Thoracic aorta (tissue), 2 donors: ENCODE results near the gene TBCE. TPM values are rescaled to one million over a fixed set of nuclear protein-coding genes. Genes with fewer than 3 reads are reported as not detected.
"Not testable (repeated sequence)": the region's sequence is repeated elsewhere in the genome, so short reads cannot be mapped to it uniquely, and the experiment has no call there.

Experiments
- ATAC-seq: fragments of 150-250 bp; one replicate; pipeline ENCODE4 v1.8.0; 2017; ENCODE audit warnings: low read depth; ENCODE audit not compliant: insufficient number of reproducible peaks, low FRiP score
- DNase-seq: peaks from one replicate; pipeline ENCODE4 v3.0.0-alpha.2; 2020; ENCODE audit warnings: low spot score
- H3K27ac ChIP-seq, 2 donors: fragments of 200-600 bp; sonication (generic); 1 replicate in 1 of 2; 2 replicates in 1 of 2; pipeline ENCODE4 v1.5.1; 2016; ENCODE audit warnings: mild to moderate bottlenecking in 2 of 2, moderate library complexity in 2 of 2
- H3K27me3 ChIP-seq: fragments of 200-600 bp; sonication (generic); replicated peaks from 2 replicates; pipeline ENCODE4 v1.6.0; 2016; ENCODE audit warnings: mild to moderate bottlenecking; ENCODE audit not compliant: insufficient read depth
- H3K36me3 ChIP-seq: fragments of 200-600 bp; sonication (generic); one replicate; pipeline ENCODE4 v1.5.1; 2016
- H3K4me1 ChIP-seq, 2 donors: fragments of 200-600 bp; sonication (generic); 1 replicate in 1 of 2; 2 replicates in 1 of 2; pipeline versions ENCODE4 v1.5.1 to v1.6.0; 2016; ENCODE audit warnings: low read depth in 2 of 2, mild to moderate bottlenecking in 1 of 2; ENCODE audit not compliant: control insufficient read depth in 1 of 2
- H3K4me3 ChIP-seq: fragments of 200-600 bp; sonication (generic); 2 replicates; pipeline ENCODE4 v1.5.1; 2016; ENCODE audit warnings: mild to moderate bottlenecking
- H3K9me3 ChIP-seq: fragments of 200-600 bp; sonication (generic); 2 replicates; pipeline ENCODE4 v1.5.1; 2016
- total RNA-seq, 2 donors: library from RNA; depleted of rRNA; stranded (reverse); fragments of >200 nt; gene quantifications; one replicate each; pipeline versions ENCODE4 v1.1.0 to v1.2.3, GENCODE V29; 2016
- TF ChIP-seq, protein P1 (sequence below): fragments of 200-600 bp; sonication (generic); IDR thresholded peaks from one replicate; pipeline ENCODE4 v1.5.1; 2019; ENCODE audit warnings: antibody characterized with exemption

The TBCE gene
- total RNA-seq, 2 donors from 2014 or later: 16.9 to 30.1 TPM

GRCh38 chr1:235366286-235366685, 941 bp upstream of the TBCE start:
- H3K4me1 ChIP-seq: peaks cover 4 to 6% of the 10 kb centered on the region in 2 donors
- H3K36me3 ChIP-seq: no peaks in the 10 kb centered on the region
- H3K27me3 ChIP-seq: no peaks in the 10 kb centered on the region
- TF ChIP-seq, protein P1, sequence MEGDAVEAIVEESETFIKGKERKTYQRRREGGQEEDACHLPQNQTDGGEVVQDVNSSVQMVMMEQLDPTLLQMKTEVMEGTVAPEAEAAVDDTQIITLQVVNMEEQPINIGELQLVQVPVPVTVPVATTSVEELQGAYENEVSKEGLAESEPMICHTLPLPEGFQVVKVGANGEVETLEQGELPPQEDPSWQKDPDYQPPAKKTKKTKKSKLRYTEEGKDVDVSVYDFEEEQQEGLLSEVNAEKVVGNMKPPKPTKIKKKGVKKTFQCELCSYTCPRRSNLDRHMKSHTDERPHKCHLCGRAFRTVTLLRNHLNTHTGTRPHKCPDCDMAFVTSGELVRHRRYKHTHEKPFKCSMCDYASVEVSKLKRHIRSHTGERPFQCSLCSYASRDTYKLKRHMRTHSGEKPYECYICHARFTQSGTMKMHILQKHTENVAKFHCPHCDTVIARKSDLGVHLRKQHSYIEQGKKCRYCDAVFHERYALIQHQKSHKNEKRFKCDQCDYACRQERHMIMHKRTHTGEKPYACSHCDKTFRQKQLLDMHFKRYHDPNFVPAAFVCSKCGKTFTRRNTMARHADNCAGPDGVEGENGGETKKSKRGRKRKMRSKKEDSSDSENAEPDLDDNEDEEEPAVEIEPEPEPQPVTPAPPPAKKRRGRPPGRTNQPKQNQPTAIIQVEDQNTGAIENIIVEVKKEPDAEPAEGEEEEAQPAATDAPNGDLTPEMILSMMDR: no peak
- no peak for ATAC-seq
- no peak overlapping the region for H3K27ac ChIP-seq
- no peak overlapping the region for H3K4me3 ChIP-seq
- no peak for DNase-seq
- no peaks in the 10 kb centered on the region for H3K9me3 ChIP-seq

DNA sequence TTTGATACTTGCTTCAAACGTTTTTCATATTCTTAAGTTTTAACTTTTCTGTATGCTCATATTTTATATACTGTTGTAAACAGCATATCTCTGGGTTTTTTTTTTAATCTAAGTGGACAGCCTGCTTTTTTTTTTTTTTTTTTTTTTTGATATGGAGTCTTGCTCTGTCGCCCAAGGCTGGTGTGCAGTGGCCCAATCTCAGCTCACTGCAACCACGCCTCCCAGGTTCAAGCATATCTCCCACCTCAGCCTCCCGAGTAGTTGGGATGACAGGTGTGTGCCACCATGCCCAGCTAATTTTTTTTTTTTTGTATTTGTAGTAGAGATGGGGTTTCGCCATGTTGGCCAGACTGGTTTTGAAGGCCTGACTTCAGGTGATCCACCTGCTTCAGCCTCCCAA, 1.2 kb downstream of the TBCE start:
- Histone ChIP-seq H3K36me3 (peaks cover 3% of the 10 kb centered on the region), H3K27ac (no peak overlapping the region), H3K9me3 (no peaks in the 10 kb centered on the region), H3K4me1 (peaks cover 4 to 6% of the 10 kb centered on the region in 2 donors), H3K27me3 (no peaks in the 10 kb centered on the region), H3K4me3 (peak overlapping the region; percentile 90)
- DNase-seq (no peak), ATAC-seq (no peak)
- TF ChIP-seq, protein P1: no peak

DNA sequence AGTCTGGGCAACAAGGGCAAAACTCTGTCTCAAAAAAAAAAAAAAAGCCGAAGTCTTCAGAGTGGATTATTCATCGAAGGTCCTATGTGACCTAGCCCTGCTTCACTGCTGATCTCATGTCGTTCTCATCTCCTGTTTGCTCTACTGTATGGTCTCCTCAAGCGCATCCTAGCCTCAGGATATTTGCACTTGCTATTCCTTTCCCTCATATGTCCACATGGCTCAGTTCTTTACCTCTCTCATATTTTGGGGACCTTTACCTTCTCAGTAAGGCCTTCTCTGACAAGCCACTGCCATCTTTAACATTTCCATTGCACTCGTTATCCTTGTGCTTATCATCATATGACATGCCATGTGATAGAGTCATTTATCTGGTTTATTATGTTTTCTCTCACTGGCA, 2.6 kb downstream of the TBCE start:
- Histone ChIP-seq H3K27ac (no peak overlapping the region), H3K9me3 (no peaks in the 10 kb centered on the region), H3K4me1 (peaks cover 4 to 6% of the 10 kb centered on the region in 2 donors), H3K27me3 (no peaks in the 10 kb centered on the region), H3K4me3 (no peak overlapping the region), H3K36me3 (peaks cover 3% of the 10 kb centered on the region)
- TF ChIP-seq, protein P1: no peak
- ATAC-seq: no peak
- no peak for DNase-seq

DNA sequence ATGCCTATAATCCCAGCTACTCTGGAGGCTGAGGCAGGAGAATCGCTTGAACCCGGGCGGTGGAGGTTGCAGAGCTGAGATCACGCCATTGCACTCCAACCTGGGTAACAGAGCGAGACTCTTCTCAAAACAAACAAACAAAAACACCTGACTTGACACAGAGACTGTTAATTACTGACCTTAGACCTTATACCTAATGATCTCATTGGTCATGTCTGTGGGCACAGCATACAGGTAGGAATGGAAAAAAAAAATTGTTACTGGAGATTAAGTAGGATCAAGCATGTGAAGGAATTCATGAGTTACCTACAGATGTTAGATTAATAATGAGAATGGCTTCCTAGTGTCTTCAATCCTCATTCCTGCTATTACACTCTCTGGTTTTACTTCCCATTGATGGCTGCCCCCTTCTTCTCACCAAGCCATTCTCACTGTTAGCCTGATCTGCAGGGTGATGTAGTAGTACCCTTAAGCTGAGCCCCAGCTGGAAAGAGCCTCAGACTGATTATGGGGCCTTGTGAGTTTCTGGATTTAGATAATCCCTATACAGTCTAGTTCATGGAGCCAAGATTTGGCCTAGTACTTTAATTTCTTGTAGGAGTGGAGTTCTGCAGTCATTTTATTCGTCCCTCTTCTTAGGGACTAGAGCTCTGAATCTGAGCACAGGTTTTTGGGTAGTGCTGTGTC, 8.8 kb downstream of the TBCE start:
- TF ChIP-seq, protein P1: no peak
- Histone ChIP-seq H3K27me3 (no peaks in the 10 kb centered on the region), H3K9me3 (no peaks in the 10 kb centered on the region), H3K27ac (no peak overlapping the region), H3K4me3 (no peak overlapping the region), H3K4me1 (no peaks in the 10 kb centered on the region), H3K36me3 (peaks cover 3% of the 10 kb centered on the region)
- DNase-seq (no peak), ATAC-seq (no peak)

DNA sequence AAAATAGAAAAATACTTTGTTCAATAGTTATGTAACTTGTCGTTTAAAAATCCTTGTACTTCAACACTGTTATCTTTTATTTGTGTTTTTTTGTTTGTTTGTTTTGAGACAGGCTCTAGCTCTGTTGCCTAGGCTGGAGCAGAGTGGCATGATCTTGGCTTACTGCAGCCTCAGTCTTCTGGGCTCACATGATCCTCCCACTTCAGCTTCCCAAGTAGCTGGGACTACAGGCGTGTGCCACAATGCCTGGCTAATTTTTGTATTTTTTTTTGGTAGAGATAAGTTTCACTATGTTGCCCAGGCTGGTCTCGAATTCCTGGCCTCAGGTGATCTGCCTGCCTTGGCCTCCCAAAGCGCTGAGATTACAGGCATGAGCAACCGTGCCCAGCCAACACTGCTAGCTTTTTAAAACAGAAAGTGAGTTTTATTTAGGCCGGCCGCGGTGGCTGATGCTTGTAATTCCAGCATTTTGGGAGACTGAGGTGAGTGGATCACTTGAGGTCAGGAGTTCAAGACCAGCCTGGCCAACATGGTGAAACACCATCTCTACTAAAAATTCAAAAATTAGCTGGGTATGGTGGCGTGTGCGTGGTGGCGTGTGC, 11.0 kb downstream of the TBCE start:
- not testable (repeated sequence) for DNase-seq, H3K9me3 ChIP-seq, H3K36me3 ChIP-seq, ATAC-seq, H3K27ac ChIP-seq, H3K4me1 ChIP-seq, H3K27me3 ChIP-seq, H3K4me3 ChIP-seq

DNA sequence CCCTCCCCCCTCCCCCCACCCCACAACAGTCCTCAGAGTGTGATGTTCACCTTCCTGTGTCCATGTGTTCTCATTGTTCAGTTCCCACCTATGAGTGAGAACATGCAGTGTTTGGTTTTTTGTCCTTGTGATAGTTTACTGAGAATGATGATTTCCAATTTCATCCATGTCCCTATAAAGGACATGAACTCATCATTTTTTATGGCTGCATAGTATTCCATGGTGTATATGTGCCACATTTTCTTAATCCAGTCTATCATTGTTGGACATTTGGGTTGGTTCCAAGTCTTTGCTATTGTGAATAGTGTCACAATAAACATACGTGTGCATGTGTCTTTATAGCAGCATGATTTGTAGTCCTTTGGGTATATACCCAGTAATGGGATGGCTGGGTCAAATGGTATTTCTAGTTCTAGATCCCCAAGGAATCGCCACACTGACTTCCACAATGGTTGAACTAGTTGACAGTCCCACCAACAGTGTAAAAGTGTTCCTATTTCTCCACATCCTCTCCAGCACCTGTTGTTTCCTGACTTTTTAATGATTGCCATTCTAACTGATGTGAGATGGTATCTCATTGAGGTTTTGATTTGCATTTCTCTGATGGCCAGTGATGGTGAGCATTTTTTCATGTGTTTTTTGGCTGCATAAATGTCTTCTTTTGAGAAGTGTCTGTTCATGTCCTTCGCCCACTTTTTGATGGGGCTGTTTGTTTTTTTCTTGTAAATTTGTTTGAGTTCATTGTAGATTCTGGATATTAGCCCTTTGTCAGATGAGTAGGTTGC, 14.9 kb downstream of the TBCE start:
- not testable (repeated sequence) for ATAC-seq, H3K4me3 ChIP-seq, H3K27me3 ChIP-seq, H3K4me1 ChIP-seq, DNase-seq, H3K9me3 ChIP-seq, H3K27ac ChIP-seq, H3K36me3 ChIP-seq

- not testable (repeated sequence) for H3K9me3 ChIP-seq, H3K4me3 ChIP-seq, H3K4me1 ChIP-seq, ATAC-seq, H3K27ac ChIP-seq, H3K27me3 ChIP-seq, H3K36me3 ChIP-seq, DNase-seq
Observed at GRCh38 chr1:235385633-235386032, 18.4 kb downstream of the TBCE start.
